SU-DHL-6 (cell line): ENCODE measurements around the gene MAMDC4.
A peak's percentile ranks its signal among the peaks of the same experiment; 100 is the strongest.
"Not testable (repeated sequence)": the region's sequence is repeated elsewhere in the genome, so short reads cannot be mapped to it uniquely, and the experiment has no call there.

Source experiments
- H2AFZ ChIP-seq: fragments of 200-600 bp; sonication (generic); 2 replicates; pipeline ENCODE4 v1.6.1; 2014; ENCODE audit warnings: low read depth, mild to moderate bottlenecking, moderate library complexity, mixed read lengths, antibody characterized with exemption, low read length; ENCODE audit not compliant: severe bottlenecking
- H3F3A ChIP-seq: fragments of 200-600 bp; shearing (Covaris generic); 2 replicates; pipeline ENCODE4 v1.6.0; 2016; ENCODE audit warnings: antibody characterized with exemption, mild to moderate bottlenecking; ENCODE audit not compliant: insufficient read depth
- H3K27ac ChIP-seq: fragments of 200-600 bp; sonication (generic); 2 replicates; pipeline ENCODE4 v1.5.1; 2016; ENCODE audit warnings: low read depth, mild to moderate bottlenecking, low read length, moderate library complexity, mixed read lengths
- H3K27me3 ChIP-seq: fragments of 200-600 bp; sonication (generic), shearing (Covaris generic); 2 replicates; pipeline ENCODE4 v1.6.0; 2014; ENCODE audit warnings: mild to moderate bottlenecking, low read length
- H3K36me3 ChIP-seq: fragments of 200-600 bp; sonication (generic); 2 replicates; pipeline ENCODE4 v1.6.1; 2014; ENCODE audit warnings: mild to moderate bottlenecking, low read length, mixed read lengths
- H3K4me2 ChIP-seq: fragments of 300-600, 200-600 bp; shearing (Covaris generic), sonication (generic); 2 replicates; pipeline ENCODE4 v1.6.0; 2014; ENCODE audit warnings: low read length, low read depth, mild to moderate bottlenecking; ENCODE audit not compliant: poor library complexity, severe bottlenecking
- H3K4me3 ChIP-seq: fragments of 200-600 bp; sonication (generic); 2 replicates; pipeline ENCODE4 v1.5.1; 2014; ENCODE audit warnings: antibody characterized with exemption, low read length, mild to moderate bottlenecking, mixed read lengths; ENCODE audit not compliant: insufficient read depth, poor library complexity, severe bottlenecking
- H3K79me2 ChIP-seq: fragments of 200-600 bp; sonication (generic); 2 replicates; pipeline ENCODE4 v1.6.1; 2014; ENCODE audit warnings: mild to moderate bottlenecking, low read length, moderate library complexity; ENCODE audit not compliant: insufficient read depth
- H3K9ac ChIP-seq: fragments of 200-600 bp; sonication (generic); 2 replicates; pipeline ENCODE4 v1.7.0; 2014; ENCODE audit warnings: mild to moderate bottlenecking, low read length
- H3K9me2 ChIP-seq: fragments of 200-600 bp; sonication (generic); replicated peaks from 2 replicates; pipeline ENCODE4 v1.6.1; 2014; ENCODE audit warnings: low read length; ENCODE audit not compliant: insufficient read depth
- H3K9me3 ChIP-seq: fragments of 200-600 bp; sonication (generic); 2 replicates; pipeline ENCODE4 v1.6.1; 2014; ENCODE audit warnings: low read length, mixed read lengths; ENCODE audit not compliant: insufficient read depth
- H4K20me1 ChIP-seq: fragments of 200-600 bp; sonication (generic); 2 replicates; pipeline ENCODE4 v1.6.1; 2014; ENCODE audit warnings: low read depth, mild to moderate bottlenecking, antibody characterized with exemption, low read length, moderate library complexity, mixed read lengths
- CTCF ChIP-seq: fragments of 200-600 bp; sonication (generic); IDR thresholded peaks from one replicate; pipeline ENCODE4 v1.5.1; 2017; ENCODE audit warnings: antibody characterized with exemption, mild to moderate bottlenecking, low read length, moderate library complexity; ENCODE audit not compliant: insufficient read depth, poor library complexity, severe bottlenecking
- EZH2phosphoT487 ChIP-seq: fragments of 200-600 bp; sonication (generic), shearing (Covaris generic); conservative IDR thresholded peaks from 2 replicates; pipeline ENCODE4 v1.6.1; 2018; ENCODE audit warnings: mild to moderate bottlenecking, antibody characterized with exemption, low read length, moderate library complexity, mixed read lengths

MAMDC4 gene

GRCh38 chr9:136840877-136841645 lies 11.1 kb upstream of the MAMDC4 start:
- no peak overlapping the region for H3K4me2 ChIP-seq
- no peaks in the 10 kb centered on the region for H3K27me3 ChIP-seq
- no peak overlapping the region for H3K4me3 ChIP-seq
- no peak for TF ChIP-seq CTCF
- no peak for TF ChIP-seq EZH2phosphoT487
- no peak overlapping the region for H3K27ac ChIP-seq
- H3K9me3 ChIP-seq, result no peaks in the 10 kb centered on the region
- H2AFZ ChIP-seq, result no peak overlapping the region
- no peaks in the 10 kb centered on the region; the same call in 1 of the 2 replicates for H3F3A ChIP-seq
- H3K79me2 ChIP-seq, result no peaks in the 10 kb centered on the region
- no peaks in the 10 kb centered on the region for H3K9me2 ChIP-seq
- H3K36me3 ChIP-seq, result no peaks in the 10 kb centered on the region
- H3K9ac ChIP-seq, result no peak overlapping the region
- no peaks in the 10 kb centered on the region for H4K20me1 ChIP-seq

GRCh38 chr9:136841646-136842379 lies 10.3 kb upstream of the MAMDC4 start:
- not testable (repeated sequence) for H3K4me3 ChIP-seq, H2AFZ ChIP-seq, H3F3A ChIP-seq, H3K36me3 ChIP-seq, H3K27me3 ChIP-seq, H4K20me1 ChIP-seq, H3K9me2 ChIP-seq, H3K9me3 ChIP-seq, H3K79me2 ChIP-seq, H3K9ac ChIP-seq, H3K27ac ChIP-seq
- peak overlapping the region; percentile 75 for H3K4me2 ChIP-seq

- Histone ChIP-seq H3K27ac (peak within 1 kb of the TSS; percentile 50; the same call in 1 of the 2 replicates), H3K4me2 (peak within 1 kb of the TSS; percentile 75), H3K4me3 (peak within 1 kb of the TSS; percentile 49), H3K9ac (peak within 1 kb of the TSS; percentile 52)
- not testable (repeated sequence) for H3K36me3 ChIP-seq, H3F3A ChIP-seq, H3K9me2 ChIP-seq, H3K9me3 ChIP-seq, H3K79me2 ChIP-seq, H3K27me3 ChIP-seq, H2AFZ ChIP-seq, H4K20me1 ChIP-seq
- TF ChIP-seq CTCF, result peak; percentile 74
Measured at GRCh38 chr9:136842380-136842948, 9.7 kb upstream of the MAMDC4 start, which contains the start of gene AJM1. Gene AJM1, plus strand, starts transcription at chr9:136842478. Its CDS starts 1,937 bp downstream, at chr9:136844415.

- not testable (repeated sequence) for H3K9me3 ChIP-seq, H3K9me2 ChIP-seq, H3K36me3 ChIP-seq, H3K79me2 ChIP-seq, H3F3A ChIP-seq, H3K27me3 ChIP-seq, H4K20me1 ChIP-seq, H2AFZ ChIP-seq, H3K4me3 ChIP-seq
- peak overlapping the region; percentile 27; the same call in 1 of the 2 replicates for H3K27ac ChIP-seq
- peak overlapping the region; percentile 36 for H3K4me2 ChIP-seq
- H3K9ac ChIP-seq, result peak overlapping the region; percentile 7; the same call in 1 of the 2 replicates
Measured at GRCh38 chr9:136843159-136843800, 8.9 kb upstream of the MAMDC4 start.
